GM21381 (cell line): Measurements from ENCODE around the gene SAPCD2.

Experiments used
- ATAC-seq: cut with Tn5 transposase; IDR thresholded peaks from one replicate; pipeline ENCODE4 v1.9.1; 2021; ENCODE audit warnings: mild to moderate bottlenecking, moderate library complexity; ENCODE audit not compliant: unreplicated experiment

Gene SAPCD2

GRCh38 chr9:137049544-137050449 lies 20.6 kb downstream of the SAPCD2 start:
- no peak for ATAC-seq

- no peak for ATAC-seq
These were observed 21.5 kb downstream of the SAPCD2 start for GRCh38 chr9:137048655-137049543.

GRCh38 chr9:137046088-137046787 lies 24.1 kb downstream of the SAPCD2 start, which contains the start of gene NPDC1:
Gene NPDC1, minus strand, starts transcription at chr9:137046177. Its CDS starts 188 bp downstream, at chr9:137045989.
- no peak for ATAC-seq

- ATAC-seq = no peak
These were observed 24.9 kb downstream of the SAPCD2 start for GRCh38 chr9:137045294-137046087.

GRCh38 chr9:137044502-137045177 lies 25.7 kb downstream of the SAPCD2 start:
- ATAC-seq = no peak

GRCh38 chr9:137044037-137044436 lies 26.3 kb downstream of the SAPCD2 start:
- no peak for ATAC-seq

GRCh38 chr9:137042751-137043727 lies 27.3 kb downstream of the SAPCD2 start:
- no peak for ATAC-seq

- ATAC-seq = no peak
These were observed 29.2 kb downstream of the SAPCD2 start for GRCh38 chr9:137041124-137041523.

GRCh38 chr9:137040568-137040967 lies 29.8 kb downstream of the SAPCD2 start:
- no peak for ATAC-seq

- ATAC-seq = no peak
These were observed 30.6 kb downstream of the SAPCD2 start for GRCh38 chr9:137039611-137040366.

- ATAC-seq = no peak
These were observed 31.4 kb downstream of the SAPCD2 start for GRCh38 chr9:137038916-137039315.

GRCh38 chr9:137037483-137037882 lies 32.9 kb downstream of the SAPCD2 start:
- no peak for ATAC-seq

- ATAC-seq = no peak
These were observed 33.3 kb downstream of the SAPCD2 start for GRCh38 chr9:137037035-137037434.

GRCh38 chr9:137035937-137036336 lies 34.4 kb downstream of the SAPCD2 start:
- no peak for ATAC-seq

GRCh38 chr9:137035507-137035834 lies 34.9 kb downstream of the SAPCD2 start:
- ATAC-seq = no peak

- ATAC-seq = no peak
These were observed 35.4 kb downstream of the SAPCD2 start for GRCh38 chr9:137034709-137035506.
